ENCODE data around the gene LRRC4C. TPM values are rescaled to one million over a fixed set of nuclear protein-coding genes. Genes with fewer than 3 reads are reported as not detected.

The LRRC4C gene
- total and polyA plus RNA-seq, 10 of the 15 experiments (the other 5 are each of a cell fraction or from before 2014, with no cell fraction given): 1.5 TPM; not detected in 9

- 18% methylated on average over 4 of the region's 4 CpGs for WGBS (ENCODE audit: insufficient coverage, insufficient replicate concordance, low lambda C conversion rate, missing lambda C conversion rate)
- H3K9ac ChIP-seq (ENCODE audit: control insufficient read depth, insufficient read depth, low read length): no peak overlapping the region
Measured at GRCh38 chr11:41177791-41178190, 281.7 kb downstream of the LRRC4C start.

More at GRCh38 chr11:41177791-41178190, 281.7 kb downstream of the LRRC4C start:
- CTCF ChIA-PET: interaction anchor here (1.0 kb wide), 1 partner anchor 23 kb away, joined by 3 read pairs; no protein-coding TSS in a partner anchor
- Histone ChIP-seq H4K20me1 (ENCODE audit: control insufficient read depth, insufficient read depth) (no peaks in the 10 kb centered on the region), H3K4me2 (ENCODE audit: control insufficient read depth, insufficient read depth) (no peak overlapping the region), H3K36me3 (ENCODE audit: control insufficient read depth in 2 of 2, insufficient read depth in 2 of 2, low read length in 1 of 2) (no peaks in the 10 kb centered on the region), H3K27me3 (replicated peaks in 1 of 2; ENCODE audit: control insufficient read depth in 2 of 2, insufficient read depth in 2 of 2, low read length in 1 of 2) (no peaks in the 10 kb centered on the region), H3K4me3 (no peak overlapping the region), H2AFZ (ENCODE audit: control insufficient read depth, low read depth, low read length) (no peak overlapping the region), H3K9me3 (replicated peaks; ENCODE audit: control insufficient read depth, insufficient read depth, low read length) (no peaks in the 10 kb centered on the region), H3K4me1 (ENCODE audit: control insufficient read depth, insufficient read depth, low read length) (no peaks in the 10 kb centered on the region), H3K79me2 (ENCODE audit: control insufficient read depth, insufficient read depth, low read length) (no peaks in the 10 kb centered on the region), H3K27ac (ENCODE audit: control insufficient read depth, insufficient read depth) (no peak overlapping the region)
- RAD21 ChIA-PET (ENCODE audit: unreplicated experiment): no interaction called here
- no peak for ATAC-seq
- in situ Hi-C loops (cut with MboI): no loop called here
- SMC1A ChIA-PET (ENCODE audit: uncharacterized antibody, unreplicated experiment): no interaction called here
- no peak for DNase-seq (ENCODE audit: low read depth, low spot score)
- no TSS peak for BruUV-seq (replicated peaks)
- POLR2A ChIA-PET: no interaction called here
- FAIRE-seq: no peak
- intact Hi-C loops (cut with micrococcal nuclease; ENCODE audit: unreplicated experiment): no loop called here
- no peak for TF ChIP-seq SKIL (IDR thresholded peaks at IDR 0.05; ENCODE audit: low read depth, poor library complexity, severe bottlenecking)
- no peak for TF ChIP-seq ZNF687 (IDR thresholded peaks at IDR 0.05)
- TF ChIP-seq SMAD1 (IDR thresholded peaks at IDR 0.05; ENCODE audit: low read depth, partially characterized antibody): no peak
- TF ChIP-seq SIX5 (IDR thresholded peaks at IDR 0.05; ENCODE audit: low read depth, low read length, severe bottlenecking): no peak
- TF ChIP-seq NRF1 (conservative IDR thresholded peaks at IDR 0.05; ENCODE audit: low read depth, low read length): no peak
- TF ChIP-seq YBX1 (IDR thresholded peaks at IDR 0.05): no peak
- TF ChIP-seq E4F1 (IDR thresholded peaks at IDR 0.05; ENCODE audit: borderline replicate concordance, partially characterized antibody): no peak
